Measurements from ENCODE around the gene ALOX12B.
"Not testable (repeated sequence)": the region's sequence is repeated elsewhere in the genome, so short reads cannot be mapped to it uniquely, and the experiment has no call there.

Gene ALOX12B

DNA sequence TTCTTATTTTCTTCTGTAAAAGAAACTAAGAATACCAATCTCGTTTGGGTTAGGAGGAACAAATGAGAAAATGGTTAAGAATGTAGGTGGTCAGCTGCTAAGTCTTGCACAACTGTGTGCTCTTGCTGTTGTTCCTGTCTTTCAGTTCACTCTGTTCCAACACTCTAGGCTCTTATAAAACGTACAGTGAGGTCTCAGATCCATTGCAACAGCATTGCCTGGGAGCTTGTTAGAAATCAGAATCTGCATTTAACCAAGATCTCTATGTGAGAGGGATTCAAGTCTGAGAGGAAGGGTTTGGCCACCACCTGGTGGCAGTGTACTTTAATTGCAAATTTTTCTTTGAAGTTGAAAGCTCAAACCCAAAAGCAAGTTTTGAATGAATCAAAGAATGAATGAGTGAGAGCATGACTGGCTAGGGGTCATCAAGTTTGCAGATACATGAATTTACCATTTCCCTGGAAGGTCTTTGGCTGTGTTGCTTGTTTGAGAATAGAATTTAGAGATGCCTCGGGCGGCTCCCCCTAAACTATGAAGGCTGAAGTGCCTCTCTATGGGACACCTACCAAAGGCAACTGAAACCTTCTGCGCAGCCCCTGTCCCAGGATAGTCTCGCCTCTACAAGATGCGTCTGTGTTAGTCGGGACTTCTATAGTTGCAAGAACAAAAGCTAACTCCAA is 46.1 kb downstream of the ALOX12B start:
- DNase-seq: peak; percentile 26 to 31

DNA sequence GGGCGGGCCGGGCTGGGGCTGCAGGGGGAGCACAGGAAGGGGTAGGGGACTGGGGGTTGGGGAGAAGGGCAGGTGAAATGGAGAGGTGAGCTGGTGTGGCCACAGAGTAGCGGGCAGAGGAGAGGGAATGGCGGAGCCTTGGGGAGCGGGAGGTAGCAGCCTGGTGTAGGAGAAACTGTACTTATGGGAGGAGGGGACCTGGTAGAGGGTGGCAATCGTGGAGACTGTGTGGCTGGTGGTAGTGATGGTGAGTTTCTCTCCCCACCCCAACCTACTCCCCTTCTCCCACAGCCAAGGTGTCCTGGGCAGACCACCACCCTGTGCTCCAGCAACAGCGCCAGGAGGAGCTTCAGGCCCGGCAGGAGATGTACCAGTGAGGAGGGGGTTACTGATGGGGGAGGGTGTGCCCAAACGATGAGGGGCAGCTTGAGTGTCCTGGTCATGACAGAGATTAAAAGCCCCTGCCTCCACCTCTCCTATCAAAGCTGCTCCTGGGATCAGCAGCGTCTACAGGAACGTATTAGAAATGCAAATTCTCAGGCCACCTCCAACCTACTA is 47.8 kb downstream of the ALOX12B start:
- no peak for DNase-seq

DNA sequence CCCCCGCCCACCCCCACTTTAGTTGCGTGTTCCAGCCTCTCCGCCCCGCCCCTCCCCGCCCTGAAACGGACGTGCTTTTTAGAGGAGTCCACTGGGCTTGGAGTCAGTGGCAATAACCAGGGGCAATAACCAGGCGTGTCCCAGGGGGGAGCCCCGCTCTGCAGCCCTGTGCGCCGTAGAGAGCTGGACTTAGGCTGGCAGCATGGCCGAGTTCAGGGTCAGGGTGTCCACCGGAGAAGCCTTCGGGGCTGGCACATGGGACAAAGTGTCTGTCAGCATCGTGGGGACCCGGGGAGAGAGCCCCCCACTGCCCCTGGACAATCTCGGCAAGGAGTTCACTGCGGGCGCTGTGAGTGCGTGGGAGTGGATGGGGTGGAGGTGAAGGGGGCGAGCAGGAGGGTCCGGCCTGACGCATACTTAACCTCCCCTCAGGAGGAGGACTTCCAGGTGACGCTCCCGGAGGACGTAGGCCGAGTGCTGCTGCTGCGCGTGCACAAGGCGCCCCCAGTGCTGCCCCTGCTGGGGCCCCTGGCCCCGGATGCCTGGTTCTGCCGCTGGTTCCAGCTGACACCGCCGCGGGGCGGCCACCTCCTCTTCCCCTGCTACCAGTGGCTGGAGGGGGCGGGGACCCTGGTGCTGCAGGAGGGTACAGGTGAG is 48.4 kb downstream of the ALOX12B start, which contains the start of gene ALOX15B:
Gene ALOX15B (plus strand): TSS at position 106 of the 657 bp plus-strand sequence. CDS start 97 bp downstream, at position 203.
- DNase-seq: no peak

DNA sequence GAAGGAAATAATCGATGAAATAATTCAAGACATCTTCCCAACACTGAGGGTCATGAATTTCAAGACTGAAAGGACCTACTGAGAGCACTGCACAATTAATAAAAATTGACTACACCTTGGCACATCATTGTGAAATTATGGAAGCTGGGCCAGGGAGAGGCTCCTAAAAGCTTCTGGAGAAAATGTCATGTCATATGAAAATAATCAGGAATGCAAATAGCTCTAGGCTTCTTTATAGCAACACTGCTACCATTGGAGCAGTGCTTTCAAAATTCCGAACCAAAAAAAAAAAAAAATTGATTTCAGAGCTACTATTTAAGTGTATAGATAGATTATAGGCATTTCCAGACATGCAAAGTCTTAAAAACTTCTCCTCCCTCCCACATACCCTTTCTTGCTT is 55.1 kb downstream of the ALOX12B start:
- DNase-seq: no peak

DNA sequence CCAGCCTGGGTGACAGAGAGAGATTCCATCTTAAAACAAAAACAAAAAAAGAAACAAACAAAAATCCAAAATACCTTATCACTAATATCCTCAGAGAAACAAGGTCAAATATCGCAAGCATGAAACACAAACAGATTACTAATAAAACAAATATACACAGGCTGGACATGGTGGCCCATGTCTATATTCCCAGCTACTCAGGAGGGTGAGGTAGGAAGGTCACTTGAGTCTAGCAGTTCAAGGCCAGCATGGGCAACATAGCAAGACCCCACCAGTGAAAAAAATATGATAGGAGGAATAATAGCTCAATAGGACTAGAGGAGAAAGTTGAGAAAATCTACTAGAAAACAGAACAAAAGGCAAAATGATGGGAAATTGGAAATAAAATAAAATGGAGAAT is 55.6 kb downstream of the ALOX12B start:
- DNase-seq: no peak

DNA sequence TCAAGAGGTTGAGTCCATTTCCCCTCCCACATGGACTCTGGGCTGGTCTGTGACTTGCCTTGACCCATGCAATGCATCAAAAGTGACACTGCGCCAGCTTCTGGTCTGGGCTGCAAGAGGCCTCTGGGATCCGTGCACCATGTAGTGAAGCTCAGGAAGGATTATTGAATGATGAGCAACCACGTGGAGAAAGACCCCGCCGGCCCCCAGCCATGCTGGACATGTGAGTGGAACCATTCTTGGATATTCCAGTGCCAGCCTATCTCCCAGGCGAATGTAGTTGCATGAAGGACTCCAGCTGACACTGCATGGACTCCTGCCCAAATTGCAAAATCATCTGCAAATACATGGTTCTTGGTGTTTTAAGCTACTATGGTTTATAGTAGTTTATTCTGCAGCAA is 56.3 kb downstream of the ALOX12B start:
- DNase-seq: no peak

GRCh38 chr17:8029121-8029520 is 58.4 kb downstream of the ALOX12B start:
- no peak for DNase-seq

- no peak for DNase-seq
These were observed 62.2 kb downstream of the ALOX12B start for GRCh38 chr17:8025176-8025911.

- not testable (repeated sequence) for DNase-seq
These were observed 63.4 kb downstream of the ALOX12B start for GRCh38 chr17:8024161-8024560.
